Stimulated activated CD4-positive, alpha-beta T cell treated with anti-CD3 and anti-CD28 coated beads, Interleukin-2, amount 100 ng/mL, for 48 hours (primary cell): ENCODE measurements around the gene LCP2.
A peak's percentile ranks its signal among the peaks of the same experiment; 100 is the strongest.

Experiments used
- DNase-seq, 2 donors: peaks; one replicate each; pipeline ENCODE4 v3.0.0-alpha.2; 2020

Gene LCP2

GRCh38 chr5:170314541-170315095 is 17.0 kb upstream of the LCP2 start:
- DNase-seq: no peak

GRCh38 chr5:170313816-170314215 is 16.2 kb upstream of the LCP2 start:
- no peak for DNase-seq

- no peak for DNase-seq
These were observed 15.8 kb upstream of the LCP2 start for GRCh38 chr5:170313344-170313743.

- no peak for DNase-seq
These were observed 15.1 kb upstream of the LCP2 start for GRCh38 chr5:170312666-170313065.

- DNase-seq: no peak
These were observed 14.7 kb upstream of the LCP2 start for GRCh38 chr5:170312301-170312595.

GRCh38 chr5:170311511-170312300 is 14.1 kb upstream of the LCP2 start:
- no peak for DNase-seq

GRCh38 chr5:170310256-170310926 is 12.8 kb upstream of the LCP2 start:
- DNase-seq: no peak

- no peak for DNase-seq
These were observed 11.1 kb upstream of the LCP2 start for GRCh38 chr5:170308686-170309085.

- no peak for DNase-seq
These were observed 10.2 kb upstream of the LCP2 start for GRCh38 chr5:170307575-170308465.

GRCh38 chr5:170306381-170306831 is 8.8 kb upstream of the LCP2 start:
- DNase-seq: no peak

GRCh38 chr5:170305646-170306025 is 8.1 kb upstream of the LCP2 start:
- DNase-seq: no peak

GRCh38 chr5:170305016-170305645 is 7.6 kb upstream of the LCP2 start:
- DNase-seq: no peak

- no peak for DNase-seq
These were observed 6.0 kb upstream of the LCP2 start for GRCh38 chr5:170303549-170303948.

- DNase-seq: peak in 1 of 2 donors; percentile 42
These were observed 5.3 kb upstream of the LCP2 start for GRCh38 chr5:170302653-170303501.

- DNase-seq: no peak
These were observed 4.5 kb upstream of the LCP2 start for GRCh38 chr5:170301981-170302652.

GRCh38 chr5:170301149-170301548 is 3.6 kb upstream of the LCP2 start:
- no peak for DNase-seq

- no peak for DNase-seq
These were observed 2.9 kb upstream of the LCP2 start for GRCh38 chr5:170300361-170301013.

GRCh38 chr5:170296935-170297588 is 515 bp downstream of the LCP2 start:
- DNase-seq: no peak

GRCh38 chr5:170296036-170296934 is 1.3 kb downstream of the LCP2 start:
- no peak for DNase-seq
